ENCODE data around the gene SH3PXD2B. TPM values are rescaled to one million over a fixed set of nuclear protein-coding genes. Genes with fewer than 3 reads are reported as not detected.

SH3PXD2B gene
- total RNA-seq, 1 experiment from 2014 or later, result 12.9 TPM

DNA sequence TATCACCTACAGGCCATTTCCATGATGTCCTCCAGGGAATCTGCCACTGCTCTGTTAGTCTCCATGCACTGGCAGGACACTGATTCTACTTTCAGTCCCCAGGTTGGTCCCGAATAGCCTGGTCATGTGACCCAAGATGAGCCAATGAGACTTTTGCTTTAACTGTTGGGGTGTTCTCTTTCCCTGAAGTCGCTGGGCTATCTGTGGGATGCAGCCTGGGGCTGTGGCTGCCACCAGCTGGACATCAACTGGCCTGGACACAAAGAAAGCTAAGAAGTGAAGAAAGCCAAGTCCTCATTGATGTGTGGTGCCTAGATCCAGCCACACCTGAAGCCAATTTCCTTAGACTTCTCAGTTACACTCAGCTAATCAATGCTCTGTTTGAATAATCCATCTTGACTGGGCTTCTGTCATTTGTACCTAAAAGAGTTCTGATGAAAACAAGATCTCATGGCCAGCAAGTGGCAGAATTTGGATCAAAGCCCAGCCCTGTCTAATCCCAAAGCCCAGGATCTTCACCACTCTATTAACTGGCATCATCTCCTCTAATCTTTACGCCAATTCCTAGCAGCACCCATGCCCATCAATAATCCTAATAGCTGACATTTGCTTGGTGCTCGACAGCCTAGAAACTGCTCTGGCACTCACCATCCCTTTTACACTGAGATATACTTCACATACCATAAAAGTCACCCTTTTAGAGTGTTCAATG lies 37.0 kb downstream of the SH3PXD2B start:
- POLR2A ChIA-PET, result no interaction called here
- CTCF ChIA-PET, result no interaction called here
- intact Hi-C loops (cut with micrococcal nuclease; ENCODE audit: unreplicated experiment), result no loop called here

DNA sequence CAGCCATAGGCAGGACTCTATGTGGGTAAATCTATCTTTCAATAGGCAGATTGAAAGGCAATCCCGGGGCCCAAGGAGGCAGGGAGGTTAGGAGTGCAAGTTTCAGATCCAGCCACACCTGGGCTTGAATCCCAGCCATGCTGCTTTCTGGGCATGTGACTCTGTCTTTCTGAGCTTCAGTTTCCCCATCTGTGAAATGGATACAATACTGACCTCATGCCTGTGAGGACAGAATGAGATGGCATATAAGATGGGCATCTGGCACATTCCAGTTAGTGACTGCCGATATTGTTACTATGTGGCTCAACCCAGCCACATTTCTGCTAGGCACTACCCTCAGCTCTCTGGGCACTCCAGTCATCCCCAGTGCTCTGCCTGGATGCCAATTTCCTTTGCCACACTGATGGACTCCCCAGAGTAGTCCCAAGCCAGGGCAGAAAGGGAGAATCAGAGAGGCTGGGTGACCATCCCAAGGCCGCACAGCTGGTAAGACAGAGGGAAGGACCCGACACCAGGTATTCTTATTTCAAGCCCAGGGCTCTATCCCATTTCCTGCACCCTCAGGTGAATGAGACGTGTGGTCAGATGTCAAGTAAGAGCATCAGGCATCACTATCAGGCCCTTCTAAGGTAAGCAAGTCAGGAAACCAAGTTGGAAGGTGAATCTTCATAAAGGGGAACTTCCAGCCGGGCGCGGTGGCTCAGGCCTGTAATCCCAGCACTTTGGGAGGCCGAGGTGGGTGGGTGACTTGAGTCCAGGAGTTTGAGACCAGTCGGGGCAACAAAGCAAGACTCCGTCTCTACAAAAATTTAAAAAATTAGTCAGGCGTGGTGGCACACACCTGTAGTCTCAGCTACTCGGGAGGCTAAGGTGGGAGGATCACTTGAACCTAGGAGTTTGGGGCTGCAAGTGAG lies 38.7 kb downstream of the SH3PXD2B start:
- no peak for TF ChIP-seq CTCF (IDR thresholded peaks at IDR 0.05; ENCODE audit: insufficient read depth in 1 of 2, low read depth in 1 of 2, low read length in 1 of 2, severe bottlenecking in 1 of 2, unreplicated experiment in 1 of 2)
- intact Hi-C loops (cut with micrococcal nuclease; ENCODE audit: unreplicated experiment), result no loop called here
- no peak overlapping the region for H3K27ac Mint-ChIP-seq (ENCODE audit: unreplicated experiment)
- ChIA-PET CTCF (no interaction called here), POLR2A (no interaction called here)
- no peak overlapping the region for H3K4me3 ChIP-seq (ENCODE audit: low read depth, low read length)
- no peaks in the 10 kb centered on the region for H3K9me3 ChIP-seq
- H3K4me1 Mint-ChIP-seq (ENCODE audit: low read depth, unreplicated experiment), result peaks cover 8% of the 10 kb centered on the region
- H3K4me3 Mint-ChIP-seq (ENCODE audit: unreplicated experiment), result no peak overlapping the region
- peaks cover 5% of the 10 kb centered on the region for H3K36me3 Mint-ChIP-seq (ENCODE audit: insufficient read depth, unreplicated experiment)
- H3K27me3 Mint-ChIP-seq (ENCODE audit: insufficient read depth, unreplicated experiment), result no peaks in the 10 kb centered on the region
- no peaks in the 10 kb centered on the region for H3K9me3 Mint-ChIP-seq (ENCODE audit: unreplicated experiment)
- no peaks in the 10 kb centered on the region for H3K36me3 ChIP-seq (ENCODE audit: control insufficient read depth, insufficient read depth, low read length)
- no TSS peak for BruUV-seq (replicated peaks)
- no peaks in the 10 kb centered on the region for H3K27me3 ChIP-seq (replicated peaks; ENCODE audit: control insufficient read depth, insufficient read depth, low read length)
- DNase-seq, result no peak
- H3K4me1 ChIP-seq, result no peaks in the 10 kb centered on the region

More for the DNA sequence above, 37.0 kb downstream of the SH3PXD2B start:
- no peak overlapping the region for H3K4me3 ChIP-seq (ENCODE audit: low read depth, low read length)
- no peaks in the 10 kb centered on the region for H3K4me1 ChIP-seq
- H3K9me3 Mint-ChIP-seq (ENCODE audit: unreplicated experiment), result no peaks in the 10 kb centered on the region
- peaks cover 6% of the 10 kb centered on the region for H3K36me3 Mint-ChIP-seq (ENCODE audit: insufficient read depth, unreplicated experiment)
- DNase-seq, result no peak
- H3K4me1 Mint-ChIP-seq (ENCODE audit: low read depth, unreplicated experiment), result peaks cover 11% of the 10 kb centered on the region
- no TSS peak for BruUV-seq (replicated peaks)
- H3K4me3 Mint-ChIP-seq (ENCODE audit: unreplicated experiment), result no peak overlapping the region
- H3K27me3 Mint-ChIP-seq (ENCODE audit: insufficient read depth, unreplicated experiment), result no peaks in the 10 kb centered on the region
- no peaks in the 10 kb centered on the region for H3K27me3 ChIP-seq (replicated peaks; ENCODE audit: control insufficient read depth, insufficient read depth, low read length)
- no peaks in the 10 kb centered on the region for H3K9me3 ChIP-seq
- no peaks in the 10 kb centered on the region for H3K36me3 ChIP-seq (ENCODE audit: control insufficient read depth, insufficient read depth, low read length)
- TF ChIP-seq CTCF (IDR thresholded peaks at IDR 0.05; ENCODE audit: insufficient read depth in 1 of 2, low read depth in 1 of 2, low read length in 1 of 2, severe bottlenecking in 1 of 2, unreplicated experiment in 1 of 2), result no peak
- no peak overlapping the region for H3K27ac Mint-ChIP-seq (ENCODE audit: unreplicated experiment)

DNA sequence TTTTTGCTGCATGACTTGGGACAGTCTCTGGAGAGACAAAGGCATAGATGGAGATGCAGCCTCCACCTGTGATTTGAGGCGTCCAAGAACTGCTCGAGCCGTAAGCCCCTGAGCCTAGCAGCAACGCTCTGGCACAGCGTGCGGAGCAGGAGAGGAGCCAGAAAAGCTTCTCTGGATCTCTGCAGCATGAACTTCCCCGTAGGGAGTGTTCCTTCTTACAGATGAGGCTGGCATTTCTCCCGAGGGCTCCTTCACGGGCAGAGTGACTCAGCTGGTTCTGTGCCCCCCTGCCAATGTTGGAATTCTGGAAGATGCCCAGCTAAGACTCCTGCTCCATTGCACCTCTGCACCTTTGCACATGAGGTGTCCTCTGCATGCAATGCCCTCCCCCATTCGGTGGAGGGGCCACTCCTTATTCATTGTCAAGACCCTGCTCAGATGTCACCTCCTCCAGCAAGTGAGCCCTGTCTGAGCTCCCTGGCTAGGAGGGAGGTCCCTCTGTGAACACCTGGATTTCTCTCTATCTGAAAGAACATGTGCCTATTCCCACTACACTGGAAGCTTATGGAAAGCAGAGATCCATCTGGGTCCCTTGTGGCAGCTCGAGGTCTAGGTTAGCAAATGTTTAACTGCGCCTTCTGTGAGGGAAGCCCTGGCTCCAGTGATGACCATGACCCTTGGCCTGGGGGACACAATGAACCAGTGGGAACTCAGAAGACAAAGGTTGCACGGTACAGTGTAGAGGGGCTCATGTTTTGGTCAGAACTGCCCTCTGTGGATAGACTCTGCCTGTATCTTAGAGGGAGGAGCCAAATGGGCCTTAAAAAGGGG lies 39.6 kb downstream of the SH3PXD2B start:
- ChIA-PET CTCF (interaction anchor here (0.6 kb wide), 1 partner anchor 446 kb away, joined by 6 read pairs; no protein-coding TSS in a partner anchor), POLR2A (no interaction called here)
- no peaks in the 10 kb centered on the region for H3K4me1 ChIP-seq
- Mint-ChIP-seq H3K4me1 (ENCODE audit: low read depth, unreplicated experiment) (no peaks in the 10 kb centered on the region), H3K27me3 (ENCODE audit: insufficient read depth, unreplicated experiment) (no peaks in the 10 kb centered on the region), H3K9me3 (ENCODE audit: unreplicated experiment) (no peaks in the 10 kb centered on the region), H3K27ac (ENCODE audit: unreplicated experiment) (no peak overlapping the region), H3K4me3 (ENCODE audit: unreplicated experiment) (no peak overlapping the region), H3K36me3 (ENCODE audit: insufficient read depth, unreplicated experiment) (no peaks in the 10 kb centered on the region)
- no peaks in the 10 kb centered on the region for H3K27me3 ChIP-seq (replicated peaks; ENCODE audit: control insufficient read depth, insufficient read depth, low read length)
- H3K4me3 ChIP-seq (ENCODE audit: low read depth, low read length), result no peak overlapping the region
- H3K36me3 ChIP-seq (ENCODE audit: control insufficient read depth, insufficient read depth, low read length), result no peaks in the 10 kb centered on the region
- BruUV-seq (replicated peaks), result no TSS peak
- DNase-seq, result no peak
- TF ChIP-seq CTCF (IDR thresholded peaks at IDR 0.05; ENCODE audit: insufficient read depth in 1 of 2, low read depth in 1 of 2, low read length in 1 of 2, severe bottlenecking in 1 of 2, unreplicated experiment in 1 of 2), result no peak
- intact Hi-C loops (cut with micrococcal nuclease; ENCODE audit: unreplicated experiment), result no loop called here
- H3K9me3 ChIP-seq, result no peaks in the 10 kb centered on the region
